Gastrocnemius medialis (tissue), 4 donors: ENCODE results near the gene SPACDR.

ENCODE experiments used
- POLR2A ChIP-seq, 2 donors: fragments of 450-650 bp; IDR thresholded peaks; one replicate each; pipeline ENCODE4 v1.6.1; 2017; ENCODE audit warnings: antibody characterized with exemption in 2 of 2, mild to moderate bottlenecking in 2 of 2, moderate library complexity in 2 of 2
- TF ChIP-seq, protein P1 (sequence below), 5 experiments: fragments of 450-650 bp in 3 of 5; fragments of 200-600 bp in 2 of 5; sonication (generic) in 2 of 5; IDR thresholded peaks in 4 of 5; conservative IDR thresholded peaks in 1 of 5; 1 replicate in 4 of 5; 2 replicates in 1 of 5; pipeline ENCODE4 v1.5.1; 2016 to 2019; ENCODE audit warnings: antibody characterized with exemption in 5 of 5, mild to moderate bottlenecking in 3 of 5, moderate library complexity in 3 of 5

DNA sequence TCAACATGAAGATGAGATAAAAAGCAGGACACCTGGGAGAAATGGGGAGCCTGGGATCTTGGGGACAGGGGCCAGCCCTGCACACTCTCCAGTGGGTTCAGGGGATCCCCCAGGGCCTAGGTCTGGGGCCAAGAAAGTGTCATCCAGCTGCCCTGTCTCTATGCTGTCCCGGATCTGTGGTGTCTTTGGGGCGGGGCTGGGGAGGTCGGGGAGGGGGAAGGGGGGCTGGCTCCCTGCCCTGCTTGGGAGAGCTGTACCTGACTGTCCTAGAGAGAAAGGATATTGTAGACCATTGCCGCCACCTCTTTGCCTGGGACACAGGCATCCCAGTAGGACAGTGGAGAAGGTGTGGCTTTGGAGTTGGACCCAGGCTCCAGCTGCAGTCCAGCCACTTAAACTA, 7.0 kb upstream of the SPACDR start:
- TF ChIP-seq, protein P1, sequence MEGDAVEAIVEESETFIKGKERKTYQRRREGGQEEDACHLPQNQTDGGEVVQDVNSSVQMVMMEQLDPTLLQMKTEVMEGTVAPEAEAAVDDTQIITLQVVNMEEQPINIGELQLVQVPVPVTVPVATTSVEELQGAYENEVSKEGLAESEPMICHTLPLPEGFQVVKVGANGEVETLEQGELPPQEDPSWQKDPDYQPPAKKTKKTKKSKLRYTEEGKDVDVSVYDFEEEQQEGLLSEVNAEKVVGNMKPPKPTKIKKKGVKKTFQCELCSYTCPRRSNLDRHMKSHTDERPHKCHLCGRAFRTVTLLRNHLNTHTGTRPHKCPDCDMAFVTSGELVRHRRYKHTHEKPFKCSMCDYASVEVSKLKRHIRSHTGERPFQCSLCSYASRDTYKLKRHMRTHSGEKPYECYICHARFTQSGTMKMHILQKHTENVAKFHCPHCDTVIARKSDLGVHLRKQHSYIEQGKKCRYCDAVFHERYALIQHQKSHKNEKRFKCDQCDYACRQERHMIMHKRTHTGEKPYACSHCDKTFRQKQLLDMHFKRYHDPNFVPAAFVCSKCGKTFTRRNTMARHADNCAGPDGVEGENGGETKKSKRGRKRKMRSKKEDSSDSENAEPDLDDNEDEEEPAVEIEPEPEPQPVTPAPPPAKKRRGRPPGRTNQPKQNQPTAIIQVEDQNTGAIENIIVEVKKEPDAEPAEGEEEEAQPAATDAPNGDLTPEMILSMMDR (IDR thresholded peaks at IDR 0.05 in 4 of 5, conservative IDR thresholded peaks at IDR 0.05 in 1 of 5): no peak
- TF ChIP-seq POLR2A (IDR thresholded peaks at IDR 0.05): no peak
